Neural crest cell (in vitro differentiated cells): ENCODE measurements around the gene KREMEN1. TPM values are rescaled to one million over a fixed set of nuclear protein-coding genes. Genes with fewer than 3 reads are reported as not detected.

Experiments
- DNase-seq: peaks from one replicate; pipeline ENCODE4 v3.0.0; 2021; ENCODE audit warnings: low read depth, mixed read lengths, low spot score
- H3K27ac Mint-ChIP-seq: one replicate; pipeline ENCODE4 v1.8.0; 2021; ENCODE audit warnings: mild to moderate bottlenecking, mixed read lengths; ENCODE audit not compliant: unreplicated experiment
- H3K27me3 Mint-ChIP-seq: 2 replicates; pipeline ENCODE4 v1.8.0; 2021; ENCODE audit warnings: low read depth, mild to moderate bottlenecking, mixed read lengths
- H3K36me3 Mint-ChIP-seq: 2 replicates; pipeline ENCODE4 v1.8.0; 2021; ENCODE audit warnings: low read depth, mild to moderate bottlenecking, mixed read lengths
- H3K4me1 Mint-ChIP-seq: 2 replicates; pipeline ENCODE4 v1.8.0; 2021; ENCODE audit warnings: mixed read lengths
- H3K4me3 Mint-ChIP-seq: one replicate; pipeline ENCODE4 v1.8.0; 2021; ENCODE audit warnings: mild to moderate bottlenecking, mixed read lengths
- H3K9me3 Mint-ChIP-seq: 2 replicates; pipeline ENCODE4 v1.8.0; 2021; ENCODE audit warnings: mixed read lengths
- total RNA-seq: library from RNA; stranded (reverse); gene quantifications from 2 replicates; pipeline ENCODE4 v1.2.1, GENCODE V29; 2021
- TF ChIP-seq, protein P1 (sequence below): fragments of 200-600 bp; sonication (generic); conservative IDR thresholded peaks from 2 replicates; pipeline ENCODE4 v1.5.0; 2021; ENCODE audit warnings: antibody characterized with exemption, mild to moderate bottlenecking

KREMEN1 gene
- total RNA-seq, 1 donor from 2014 or later: 3.9 TPM

GRCh38 chr22:29106839-29107238, 34.0 kb downstream of the KREMEN1 start:
- TF ChIP-seq, protein P1, sequence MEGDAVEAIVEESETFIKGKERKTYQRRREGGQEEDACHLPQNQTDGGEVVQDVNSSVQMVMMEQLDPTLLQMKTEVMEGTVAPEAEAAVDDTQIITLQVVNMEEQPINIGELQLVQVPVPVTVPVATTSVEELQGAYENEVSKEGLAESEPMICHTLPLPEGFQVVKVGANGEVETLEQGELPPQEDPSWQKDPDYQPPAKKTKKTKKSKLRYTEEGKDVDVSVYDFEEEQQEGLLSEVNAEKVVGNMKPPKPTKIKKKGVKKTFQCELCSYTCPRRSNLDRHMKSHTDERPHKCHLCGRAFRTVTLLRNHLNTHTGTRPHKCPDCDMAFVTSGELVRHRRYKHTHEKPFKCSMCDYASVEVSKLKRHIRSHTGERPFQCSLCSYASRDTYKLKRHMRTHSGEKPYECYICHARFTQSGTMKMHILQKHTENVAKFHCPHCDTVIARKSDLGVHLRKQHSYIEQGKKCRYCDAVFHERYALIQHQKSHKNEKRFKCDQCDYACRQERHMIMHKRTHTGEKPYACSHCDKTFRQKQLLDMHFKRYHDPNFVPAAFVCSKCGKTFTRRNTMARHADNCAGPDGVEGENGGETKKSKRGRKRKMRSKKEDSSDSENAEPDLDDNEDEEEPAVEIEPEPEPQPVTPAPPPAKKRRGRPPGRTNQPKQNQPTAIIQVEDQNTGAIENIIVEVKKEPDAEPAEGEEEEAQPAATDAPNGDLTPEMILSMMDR: no peak
- no peaks in the 10 kb centered on the region for H3K27me3 Mint-ChIP-seq
- H3K27ac Mint-ChIP-seq: no peak overlapping the region
- no peak for DNase-seq
- H3K36me3 Mint-ChIP-seq: no peaks in the 10 kb centered on the region
- no peak overlapping the region for H3K4me3 Mint-ChIP-seq
- H3K9me3 Mint-ChIP-seq: peaks cover 2% of the 10 kb centered on the region
- H3K4me1 Mint-ChIP-seq: peaks cover 34% of the 10 kb centered on the region

DNA sequence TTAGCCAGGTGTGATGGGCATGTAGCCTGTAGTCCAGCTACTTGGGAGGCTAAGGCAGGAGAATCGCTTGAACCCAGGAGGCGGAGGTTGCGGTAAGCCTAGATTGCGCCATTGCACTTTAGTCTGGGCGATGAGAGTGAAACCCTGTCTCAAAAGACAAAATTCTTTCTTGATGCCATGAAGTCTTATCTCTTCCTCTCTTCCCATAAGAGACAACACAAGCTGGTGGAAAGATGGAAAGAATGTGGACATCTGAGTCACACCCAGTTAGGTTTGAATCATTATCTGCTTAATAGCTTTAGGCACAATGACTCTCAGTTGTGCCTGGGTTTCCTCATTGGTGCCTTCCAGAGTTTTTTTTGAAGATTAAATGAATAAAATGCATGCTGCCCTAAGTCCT, 35.3 kb downstream of the KREMEN1 start:
- no peak for DNase-seq
- Mint-ChIP-seq H3K9me3 (peaks cover 2% of the 10 kb centered on the region), H3K27ac (no peak overlapping the region), H3K27me3 (no peaks in the 10 kb centered on the region), H3K4me1 (peaks cover 21% of the 10 kb centered on the region), H3K4me3 (no peak overlapping the region), H3K36me3 (no peaks in the 10 kb centered on the region)
- TF ChIP-seq, protein P1: no peak

- Mint-ChIP-seq H3K9me3 (peaks cover 2% of the 10 kb centered on the region), H3K27me3 (no peaks in the 10 kb centered on the region), H3K4me1 (peaks cover 24% of the 10 kb centered on the region), H3K4me3 (no peak overlapping the region), H3K27ac (no peak overlapping the region), H3K36me3 (no peaks in the 10 kb centered on the region)
- no peak for DNase-seq
- TF ChIP-seq, protein P1: no peak
Measured at GRCh38 chr22:29109822-29110221, 37.0 kb downstream of the KREMEN1 start.

- peaks cover 24% of the 10 kb centered on the region for H3K4me1 Mint-ChIP-seq
- H3K27ac Mint-ChIP-seq: no peak overlapping the region
- peaks cover 2% of the 10 kb centered on the region for H3K9me3 Mint-ChIP-seq
- no peak for DNase-seq
- H3K27me3 Mint-ChIP-seq: no peaks in the 10 kb centered on the region
- TF ChIP-seq, protein P1: no peak
- no peaks in the 10 kb centered on the region for H3K36me3 Mint-ChIP-seq
- H3K4me3 Mint-ChIP-seq: no peak overlapping the region
Measured at GRCh38 chr22:29110946-29111345, 38.1 kb downstream of the KREMEN1 start.

DNA sequence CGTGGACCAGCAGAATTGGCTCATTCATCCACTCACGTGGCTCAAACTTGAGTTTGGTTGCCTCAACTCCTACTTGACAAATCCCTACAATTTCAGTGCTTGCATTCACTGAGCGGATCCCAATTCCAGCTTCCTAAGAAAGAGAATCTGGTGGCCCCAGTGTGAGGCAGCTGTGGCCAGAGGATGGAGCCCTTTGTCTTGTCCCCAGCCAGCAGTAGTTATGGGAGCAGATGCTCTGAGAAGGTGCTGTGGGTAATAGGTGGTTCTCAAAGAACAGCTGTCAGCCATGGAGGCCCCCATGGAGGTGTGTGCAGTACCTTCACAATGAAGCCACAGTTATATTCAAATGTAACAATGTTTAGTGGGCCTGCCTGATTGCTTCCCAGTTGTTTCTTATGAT, 39.3 kb downstream of the KREMEN1 start:
- H3K36me3 Mint-ChIP-seq: no peaks in the 10 kb centered on the region
- peaks cover 2% of the 10 kb centered on the region for H3K9me3 Mint-ChIP-seq
- H3K4me3 Mint-ChIP-seq: no peak overlapping the region
- DNase-seq: no peak
- peaks cover 24% of the 10 kb centered on the region for H3K4me1 Mint-ChIP-seq
- TF ChIP-seq, protein P1: no peak
- H3K27ac Mint-ChIP-seq: no peak overlapping the region
- H3K27me3 Mint-ChIP-seq: no peaks in the 10 kb centered on the region

DNA sequence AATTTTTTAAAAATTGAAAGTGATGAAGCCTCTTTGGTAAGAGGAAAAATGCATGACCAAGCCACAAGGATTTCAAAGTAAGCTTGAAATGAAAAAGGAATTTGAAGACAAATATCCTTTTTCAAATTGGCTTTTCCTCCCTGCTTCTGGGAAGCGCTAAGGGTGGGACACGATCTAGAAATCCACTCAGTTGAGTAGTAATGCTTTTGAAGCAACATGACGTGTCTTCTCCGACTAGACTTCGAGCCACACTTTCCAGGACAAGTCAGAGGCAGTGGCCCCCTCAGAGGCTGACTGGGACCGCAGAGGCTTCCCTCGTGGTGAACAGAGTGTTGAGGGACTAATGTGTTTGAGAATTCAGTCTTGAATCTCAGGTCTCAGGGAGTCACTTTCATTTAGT, 39.8 kb downstream of the KREMEN1 start:
- TF ChIP-seq, protein P1: no peak
- H3K9me3 Mint-ChIP-seq: peaks cover 2% of the 10 kb centered on the region
- no peak overlapping the region for H3K27ac Mint-ChIP-seq
- DNase-seq: no peak
- H3K36me3 Mint-ChIP-seq: no peaks in the 10 kb centered on the region
- H3K4me3 Mint-ChIP-seq: no peak overlapping the region
- no peaks in the 10 kb centered on the region for H3K27me3 Mint-ChIP-seq
- peaks cover 24% of the 10 kb centered on the region for H3K4me1 Mint-ChIP-seq
